GM19395 (cell line): ENCODE measurements around the gene ARHGAP29.

Experiments used
- ATAC-seq: cut with Tn5 transposase; IDR thresholded peaks from one replicate; pipeline ENCODE4 v1.9.1; 2021; ENCODE audit warnings: mild to moderate bottlenecking, moderate library complexity; ENCODE audit not compliant: unreplicated experiment

The ARHGAP29 gene

DNA sequence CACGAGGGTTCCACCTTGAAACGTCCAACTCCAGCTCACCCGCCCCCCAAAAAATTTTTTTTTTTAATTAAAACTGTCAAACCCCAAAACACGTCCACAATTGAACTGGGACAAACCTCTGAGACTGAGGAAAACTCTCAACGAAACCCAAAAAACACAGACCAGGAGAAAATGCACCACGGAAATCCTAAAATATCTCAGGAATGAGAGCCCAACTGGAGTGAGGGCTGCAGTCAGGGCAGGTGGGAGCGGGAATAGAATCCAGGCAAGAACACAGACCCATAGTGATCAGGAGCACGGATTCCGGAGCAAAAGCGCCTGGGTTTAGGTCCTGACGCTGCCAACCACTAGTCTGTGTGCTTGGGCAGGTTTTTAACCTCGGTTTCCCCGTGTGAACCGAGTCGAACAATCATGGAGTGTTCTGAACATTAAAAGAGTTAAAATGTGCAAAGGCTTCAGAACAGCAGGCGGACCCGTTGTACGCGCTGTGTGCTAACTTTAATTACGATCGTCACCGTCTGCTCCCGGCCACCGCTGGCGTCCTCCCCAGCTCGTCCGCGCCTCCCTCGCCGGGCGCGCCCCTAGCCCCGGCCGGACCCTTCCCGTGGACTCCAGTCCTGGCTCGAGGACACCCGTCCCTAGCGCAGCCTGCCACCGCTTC, 624 bp downstream of the ARHGAP29 start:
- ATAC-seq: peak; percentile 17

DNA sequence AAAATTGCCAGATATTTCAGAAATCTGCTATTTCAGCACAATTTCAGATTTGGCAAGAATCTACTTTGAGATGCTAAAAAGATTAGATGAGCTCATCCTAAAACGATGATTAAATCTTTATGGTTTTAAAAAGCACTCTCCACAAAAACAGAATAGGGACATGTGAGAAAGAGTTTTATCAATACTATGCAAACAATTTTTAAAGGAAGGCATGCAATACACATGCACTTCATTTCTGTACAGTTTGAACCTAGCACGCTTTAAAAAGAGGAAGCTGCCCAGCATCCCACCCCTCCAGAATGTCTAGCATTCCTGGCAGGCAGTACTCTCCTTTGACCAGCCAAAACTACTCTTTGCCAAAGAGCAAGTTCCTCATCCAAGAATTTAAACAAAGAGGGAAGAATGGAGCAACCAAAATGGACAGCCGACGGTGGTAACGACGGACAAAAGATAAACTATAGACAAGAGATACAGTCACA, 1.3 kb downstream of the ARHGAP29 start:
- ATAC-seq: no peak

DNA sequence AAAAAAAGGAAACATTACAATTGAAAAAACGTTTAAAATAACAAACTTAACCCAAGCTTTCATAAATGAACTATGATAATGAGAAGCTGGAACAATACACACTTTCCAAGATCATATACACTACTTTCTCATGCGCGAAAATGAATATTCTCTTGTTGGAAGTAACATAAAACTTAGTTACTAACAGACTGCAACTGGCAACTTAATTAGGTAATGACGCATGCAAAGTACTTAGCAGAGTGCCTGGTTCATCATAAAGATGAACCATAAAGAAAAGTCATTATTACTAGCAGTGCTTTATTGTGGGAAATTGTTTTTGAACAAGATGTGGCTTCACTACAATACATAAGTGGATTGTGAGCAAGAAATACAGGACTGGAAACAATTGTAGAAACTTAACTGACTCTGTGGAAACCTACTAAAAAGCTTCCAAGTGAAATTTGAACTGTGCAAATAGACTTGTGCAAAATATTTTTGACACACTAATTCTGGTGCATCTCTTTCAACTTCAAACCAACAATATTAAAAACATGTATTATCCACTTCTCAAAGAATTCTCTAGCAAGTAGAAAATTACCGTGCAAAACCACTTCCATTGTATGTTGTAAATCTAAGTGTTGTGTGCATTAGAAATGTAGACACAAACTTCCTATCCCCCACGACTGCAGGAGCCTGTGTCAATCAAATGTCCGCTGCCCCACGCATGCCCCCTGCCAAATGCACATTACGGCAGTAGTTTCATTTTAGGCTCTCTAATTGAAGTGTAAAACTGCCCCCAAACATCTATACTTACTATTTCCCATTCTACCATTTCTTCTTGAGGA, 2.0 kb downstream of the ARHGAP29 start:
- ATAC-seq: no peak

DNA sequence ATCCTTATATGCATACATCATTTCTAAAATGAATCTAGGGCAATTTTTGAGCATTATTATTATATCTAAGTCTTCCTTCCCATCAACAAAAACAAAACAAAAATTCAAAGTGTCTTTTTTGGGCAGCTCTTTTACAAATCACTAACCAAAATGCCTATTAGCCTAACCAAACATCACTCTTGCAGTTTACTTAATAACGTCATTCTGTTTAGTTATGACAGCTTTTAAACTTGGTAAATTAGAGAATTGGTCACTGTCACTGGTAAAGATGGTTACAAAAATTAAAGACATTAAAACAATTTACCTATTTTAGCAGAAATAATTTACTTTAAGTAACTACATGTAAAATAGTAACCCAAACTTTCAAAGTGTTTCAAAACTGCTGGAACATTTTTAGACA, 2.8 kb downstream of the ARHGAP29 start:
- ATAC-seq: no peak

DNA sequence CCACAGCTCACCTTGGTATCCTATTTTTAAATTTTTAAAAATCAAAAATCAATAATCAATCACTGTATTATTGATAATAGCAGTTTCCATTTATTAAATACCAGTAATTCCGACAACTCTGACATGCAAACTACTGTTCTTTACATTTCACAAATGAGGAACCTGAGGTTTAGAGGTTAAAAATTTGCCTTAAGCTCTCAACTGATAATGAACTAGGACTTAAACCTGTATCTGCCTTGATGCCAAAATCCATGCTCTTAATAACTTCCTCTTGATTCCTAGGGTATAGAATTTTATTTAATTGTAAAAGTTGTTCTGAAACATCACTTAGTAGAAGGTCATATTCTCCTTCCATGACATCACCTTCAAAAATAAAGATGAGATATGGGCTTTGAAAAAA, 5.6 kb downstream of the ARHGAP29 start:
- no peak for ATAC-seq

DNA sequence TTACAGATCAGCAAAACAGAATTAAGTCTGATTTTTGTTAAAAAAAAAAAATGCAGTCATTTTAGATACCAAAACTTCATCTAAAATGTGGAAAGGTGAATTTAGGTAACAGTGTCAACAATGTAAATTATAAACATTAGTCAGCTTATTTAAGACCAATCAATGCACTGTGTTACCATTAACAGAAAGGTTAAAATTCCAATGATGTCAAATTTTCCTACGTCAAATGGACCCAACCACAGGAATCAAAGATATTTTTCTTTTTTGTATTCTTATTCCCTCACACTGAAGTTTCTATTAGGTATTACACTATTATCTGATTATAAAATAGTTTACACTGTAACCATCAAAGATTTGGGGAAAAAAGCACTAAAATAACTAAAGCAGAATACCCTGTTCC, 6.5 kb downstream of the ARHGAP29 start:
- no peak for ATAC-seq

DNA sequence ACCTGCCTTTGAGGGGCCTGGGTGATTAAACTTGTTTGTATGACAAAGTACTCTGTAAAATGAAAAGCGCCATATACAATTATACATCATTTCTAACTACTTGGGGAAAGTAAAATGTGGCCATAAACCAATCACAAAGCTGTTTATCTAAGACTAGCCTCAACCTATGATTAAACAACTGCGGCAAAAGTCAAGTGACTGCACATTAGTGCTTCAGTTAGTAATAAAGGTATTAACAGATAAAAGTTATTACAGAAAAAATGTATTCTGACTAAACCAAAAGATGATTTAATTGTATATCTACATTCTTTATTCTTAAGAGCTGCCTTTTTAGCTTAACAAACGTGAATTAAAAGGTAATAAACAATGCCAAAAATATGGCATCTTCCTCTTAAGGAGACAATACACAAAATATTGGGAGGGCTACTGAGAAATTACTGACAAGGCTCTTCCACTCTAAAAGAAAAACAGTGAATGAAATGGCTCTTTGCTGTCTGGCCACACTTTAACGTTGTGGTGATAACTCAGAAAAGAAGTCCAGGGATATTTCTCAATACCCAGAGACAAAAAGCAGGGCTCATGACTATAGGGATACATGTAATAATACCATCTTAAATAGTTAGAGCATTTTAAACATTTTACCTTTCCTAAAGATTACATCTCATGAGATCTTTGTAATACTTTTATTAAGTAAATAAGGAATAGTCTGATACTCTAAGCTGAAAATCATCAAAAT, 8.6 kb downstream of the ARHGAP29 start:
- no peak for ATAC-seq

DNA sequence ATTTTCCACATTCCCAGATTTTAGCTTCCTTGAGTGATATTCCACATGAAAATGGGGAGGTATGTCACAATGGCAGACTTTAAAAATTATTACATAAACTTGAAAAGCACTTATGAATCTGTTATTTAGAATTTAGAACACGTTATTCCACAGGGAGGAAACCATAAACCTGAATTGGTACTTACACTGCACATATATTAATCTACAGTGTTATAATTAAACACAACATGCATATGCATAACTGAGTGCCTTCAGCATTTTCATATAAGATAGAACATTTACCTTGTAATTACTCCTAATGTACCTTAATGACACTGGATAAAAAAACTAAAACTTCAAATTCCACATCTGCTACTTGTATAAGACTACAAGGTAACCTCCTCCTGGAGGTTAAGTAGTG, 9.8 kb downstream of the ARHGAP29 start:
- no peak for ATAC-seq

DNA sequence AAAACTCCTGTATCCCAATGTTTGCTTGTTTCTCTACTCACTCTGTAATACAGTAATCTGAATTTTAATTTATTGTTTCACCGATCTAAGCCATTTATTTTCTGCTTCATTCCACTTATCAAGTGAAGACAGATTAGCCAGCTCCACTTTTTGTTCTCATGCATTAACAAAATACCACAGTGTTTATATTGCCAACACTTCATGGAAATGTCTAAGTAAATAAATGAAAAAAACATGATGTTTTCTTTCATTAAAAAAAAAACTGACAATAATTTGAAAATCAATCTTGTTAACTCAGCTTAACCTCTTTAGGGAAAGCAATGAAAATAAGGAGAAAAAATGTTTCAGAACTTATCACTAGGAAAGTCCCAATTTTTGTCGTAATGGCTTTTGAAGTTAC, 11.5 kb downstream of the ARHGAP29 start:
- ATAC-seq: no peak

DNA sequence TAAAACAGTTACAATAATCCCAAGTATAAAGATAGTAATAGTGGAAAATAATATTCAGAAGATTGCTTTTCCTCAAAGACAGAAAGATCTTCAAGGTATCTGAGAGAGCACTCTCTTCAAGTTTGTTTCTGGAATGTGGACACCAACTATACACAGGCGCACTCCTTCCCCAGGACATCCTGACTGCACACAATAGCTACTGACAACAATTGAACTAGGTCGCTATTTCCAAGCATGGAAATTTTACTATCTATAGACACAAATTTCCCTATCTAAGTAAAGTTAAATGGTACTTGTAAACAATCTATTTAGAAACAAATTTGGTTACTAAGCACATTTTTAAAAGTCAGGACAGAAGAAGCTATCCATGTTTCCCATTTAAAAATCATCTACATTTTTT, 19.1 kb downstream of the ARHGAP29 start:
- ATAC-seq: no peak

DNA sequence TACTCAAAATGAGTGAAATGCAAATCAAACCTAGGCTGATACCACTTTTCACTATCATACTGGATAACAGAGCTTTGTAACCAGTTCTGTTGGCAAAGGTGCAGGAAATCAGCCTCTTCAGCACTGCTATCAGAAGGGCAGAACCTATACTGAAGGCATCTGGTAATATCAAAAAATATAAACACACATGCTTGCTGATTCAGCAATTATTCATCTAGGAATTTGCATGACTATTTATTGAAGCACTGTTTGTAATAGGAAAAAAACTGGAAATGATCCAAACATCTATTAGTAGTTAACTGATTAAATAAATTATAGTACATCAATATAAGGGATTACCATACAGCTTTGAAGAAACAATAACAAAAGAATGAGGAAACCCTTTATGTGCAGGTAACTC, 21.4 kb downstream of the ARHGAP29 start:
- ATAC-seq: no peak

DNA sequence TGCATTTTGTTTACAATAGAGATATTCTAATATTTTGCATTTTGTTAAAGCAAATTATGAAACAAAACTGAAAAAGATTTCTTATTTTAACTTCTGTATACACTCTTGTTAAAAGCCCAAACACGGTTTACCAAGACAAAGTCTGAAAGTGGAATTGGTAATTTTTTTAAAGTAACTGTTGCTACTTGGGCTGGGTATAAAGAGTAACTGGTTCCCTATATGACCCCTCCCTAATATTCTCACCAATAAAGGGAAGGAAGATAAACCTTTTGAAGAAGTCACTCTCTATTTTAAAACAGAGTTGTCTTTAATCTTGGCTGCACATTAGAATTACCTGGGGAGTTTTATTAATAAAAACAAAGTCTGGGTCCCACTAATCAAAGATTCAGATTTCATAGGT, 27.4 kb downstream of the ARHGAP29 start:
- no peak for ATAC-seq

DNA sequence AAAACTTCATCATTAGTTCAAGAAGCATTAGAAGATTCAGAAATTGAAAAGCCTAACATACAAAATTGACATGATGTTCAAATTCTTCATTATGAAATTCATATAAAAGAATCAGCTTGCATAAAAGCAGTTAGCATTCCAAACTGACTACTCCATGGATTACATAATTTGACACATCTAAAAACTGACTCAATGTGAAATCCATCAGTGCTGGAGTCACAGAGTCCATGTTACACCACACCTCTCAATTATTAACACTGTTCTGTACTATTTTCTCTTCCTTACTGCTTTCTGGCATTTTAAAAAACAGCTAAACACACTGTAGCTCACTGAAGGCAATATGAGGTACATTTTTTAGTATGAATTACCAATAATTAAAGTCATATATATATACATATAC, 28.0 kb downstream of the ARHGAP29 start:
- no peak for ATAC-seq

DNA sequence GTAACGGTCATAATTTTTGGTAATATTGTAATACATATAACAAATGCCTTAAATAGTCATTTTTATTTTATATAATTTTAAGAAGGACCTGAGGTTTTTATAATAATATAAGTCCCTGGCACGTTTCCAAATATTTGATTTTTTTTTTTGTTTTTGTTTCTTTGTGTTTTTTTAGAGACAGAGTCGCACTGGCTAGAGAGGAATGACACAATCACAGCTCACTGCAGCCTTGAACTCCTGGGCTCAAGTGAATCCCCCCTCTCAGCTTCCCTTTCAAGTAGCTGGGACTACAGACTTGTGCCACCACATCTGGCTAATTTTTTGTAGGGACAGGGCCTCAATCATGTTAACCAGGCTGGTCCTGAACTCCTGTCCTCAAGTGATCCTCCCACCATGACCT, 29.7 kb downstream of the ARHGAP29 start:
- no peak for ATAC-seq

DNA sequence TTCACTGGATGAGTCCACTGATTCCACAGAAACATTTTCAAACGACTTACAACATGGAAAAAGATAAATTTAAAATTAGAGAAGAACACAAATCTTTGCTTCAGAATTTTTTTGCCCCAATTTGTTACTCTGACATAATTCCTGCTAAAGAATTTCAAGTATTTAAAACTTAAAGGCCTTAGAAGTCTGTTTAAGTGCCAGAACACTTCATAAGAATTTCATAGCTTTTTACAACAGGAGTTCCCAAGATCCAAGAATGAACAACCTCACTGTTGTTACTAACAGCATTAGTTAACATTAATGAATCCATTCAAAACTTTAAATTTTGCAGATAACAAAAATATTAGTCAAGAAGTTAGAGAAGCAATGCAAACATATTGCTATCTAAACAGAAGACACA, 31.7 kb downstream of the ARHGAP29 start:
- no peak for ATAC-seq

DNA sequence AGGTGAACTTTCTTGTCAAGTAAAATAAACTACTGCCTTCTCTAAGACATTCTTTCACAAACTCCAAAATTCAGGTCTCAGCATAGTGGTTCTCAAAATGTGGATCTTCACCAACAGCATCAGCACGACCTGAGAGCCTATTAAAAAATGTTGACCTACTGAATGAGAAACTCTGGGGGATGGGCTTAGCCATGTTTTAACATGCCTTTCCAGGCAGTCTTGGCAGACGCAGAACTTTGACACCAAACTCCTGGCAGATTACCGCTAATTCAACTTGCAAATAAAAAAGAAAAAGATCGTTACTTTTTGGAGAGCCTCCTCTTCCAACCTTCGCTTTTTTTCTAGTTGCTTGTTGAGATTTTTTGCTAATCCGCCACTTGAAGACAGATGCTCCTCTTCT, 35.1 kb downstream of the ARHGAP29 start:
- no peak for ATAC-seq

DNA sequence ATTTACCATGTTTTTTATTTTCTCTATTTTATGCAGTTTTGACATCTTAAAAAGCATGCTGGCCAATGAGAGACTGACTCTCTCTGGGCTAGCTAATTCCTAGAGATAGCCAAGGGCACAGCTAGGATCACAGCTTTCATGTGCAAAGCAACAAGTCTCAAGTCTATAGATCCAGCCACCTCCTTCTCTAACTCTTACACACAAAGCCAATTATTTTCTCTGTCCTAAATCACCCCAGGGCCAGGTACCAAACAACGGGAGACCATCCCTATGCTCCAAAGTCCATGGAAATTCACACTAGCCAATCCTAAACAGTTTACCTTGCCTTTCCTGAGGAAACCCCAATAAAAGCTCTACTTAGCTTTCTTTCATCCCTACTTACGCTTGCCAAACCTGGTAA, 38.0 kb downstream of the ARHGAP29 start:
- no peak for ATAC-seq

DNA sequence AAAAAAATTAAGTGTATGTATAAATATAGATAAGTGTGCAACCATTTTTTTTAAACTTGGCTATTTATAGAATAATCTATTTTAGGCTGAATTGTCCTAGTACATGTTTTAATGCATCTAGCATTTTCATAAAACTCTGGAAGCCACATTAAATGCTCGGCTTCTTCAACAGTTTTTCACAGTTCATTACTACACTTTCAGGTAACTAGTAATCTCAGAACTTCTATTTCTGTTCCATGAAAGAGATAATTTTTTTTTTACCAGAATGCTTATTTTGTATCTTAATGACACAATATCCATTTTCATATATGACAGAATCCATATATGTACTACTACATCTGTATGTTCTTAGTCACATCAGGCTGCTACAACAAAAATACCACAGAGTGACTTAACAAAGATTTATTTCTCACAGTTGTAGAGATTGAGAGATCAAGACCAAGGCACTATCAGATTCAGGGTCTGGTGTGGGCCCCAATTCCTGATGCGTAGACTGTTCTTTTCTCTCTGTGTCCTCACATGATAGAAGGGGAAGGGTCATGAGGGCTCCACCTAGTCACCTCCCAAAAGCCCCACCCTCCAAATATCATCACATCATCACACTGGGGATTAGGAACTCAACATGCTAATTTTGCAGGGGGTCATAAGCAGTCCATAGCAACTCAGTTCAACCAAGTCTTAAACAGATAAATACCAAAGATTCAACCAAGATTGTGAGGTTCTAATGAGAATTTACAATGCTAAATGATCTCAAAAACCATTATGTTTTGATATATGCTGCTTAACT, 43.1 kb downstream of the ARHGAP29 start:
- ATAC-seq: no peak

DNA sequence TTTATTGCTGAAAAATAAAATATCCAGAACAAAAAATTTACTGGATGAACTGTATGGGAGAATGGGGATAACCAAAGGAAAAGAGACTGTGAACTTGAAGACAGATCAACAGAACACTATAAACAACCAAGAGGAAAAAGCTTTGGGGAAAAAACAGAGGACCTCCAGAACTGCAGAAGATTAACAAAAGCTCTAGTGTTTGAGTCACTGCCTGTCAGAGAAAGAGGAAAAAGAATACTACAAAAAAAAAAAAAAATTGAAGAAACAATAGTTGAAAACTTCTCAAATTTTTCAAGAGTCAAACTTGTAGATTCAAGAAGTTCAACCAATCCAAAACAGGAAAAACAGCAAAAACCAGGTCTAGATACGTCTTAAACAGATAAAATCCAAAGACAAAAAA, 44.3 kb downstream of the ARHGAP29 start:
- ATAC-seq: no peak

DNA sequence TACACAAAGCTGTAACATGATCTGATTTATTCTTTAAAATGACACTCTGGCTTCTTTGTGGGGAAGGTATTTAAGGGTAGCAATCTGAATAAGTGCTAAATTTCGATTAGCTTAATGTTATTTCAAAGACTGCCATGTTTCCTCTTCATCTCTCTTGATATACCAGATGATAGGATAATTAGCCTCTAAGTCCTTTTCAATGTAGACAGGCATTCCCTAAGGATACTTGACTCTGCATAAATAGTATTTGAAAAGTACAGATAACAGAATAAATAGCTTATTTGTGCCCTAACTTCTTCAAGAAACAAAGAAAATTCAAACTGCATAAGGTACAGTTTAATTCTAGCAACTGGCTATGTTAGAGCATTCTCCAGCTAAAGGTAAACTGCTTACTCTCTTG, 46.2 kb downstream of the ARHGAP29 start:
- no peak for ATAC-seq

DNA sequence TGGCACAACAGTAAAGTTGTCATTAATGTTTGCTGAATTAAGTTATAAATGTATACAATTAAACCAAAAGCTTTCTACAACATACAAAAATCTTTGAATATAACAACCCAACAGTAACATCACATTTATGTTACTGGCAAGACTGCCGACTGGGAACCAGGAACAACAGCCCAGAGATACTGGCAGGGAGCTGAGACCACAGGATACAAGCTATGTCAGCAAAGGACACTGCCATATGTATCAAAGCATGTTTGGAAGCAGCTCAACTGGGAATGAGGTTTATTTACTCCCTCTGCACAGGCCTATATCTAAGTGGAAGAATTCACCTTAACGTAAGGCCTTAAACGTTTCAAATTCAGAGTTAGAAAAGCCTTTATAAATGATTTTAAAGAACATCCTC, 50.4 kb downstream of the ARHGAP29 start:
- no peak for ATAC-seq
